ENCODE results near the gene MAP2K5.

GRCh38 chr15:67812241-67812644, 269.7 kb downstream of the MAP2K5 start:
- no peak for TF ChIP-seq CTCF (conservative IDR thresholded peaks at IDR 0.05 in 1 of 2, IDR thresholded peaks at IDR 0.05 in 1 of 2; ENCODE audit: extremely low read depth in 1 of 2, insufficient read depth in 1 of 2, low read depth in 1 of 2, low read length in 2 of 2)
- no peak for TF ChIP-seq EZH2 (IDR thresholded peaks at IDR 0.05; ENCODE audit: borderline replicate concordance, low read length)
